T-helper 9 cell (primary cell): ENCODE data around the gene MYLK4.

Source experiments
- DNase-seq: peaks from one replicate; pipeline ENCODE4 v3.0.0-alpha.2; 2020
- total RNA-seq, 2 donors: gene quantifications; one replicate each; lab custom pipeline; 2026; lab: John Stamatoyannopoulos, UW

Gene MYLK4
- 2.9 to 4.2 reads per million in 2 donors for total RNA-seq

GRCh38 chr6:2750832-2751231 is at the start of gene MYLK4:
Gene MYLK4 (minus strand): TSS chr6:2750922. CDS start chr6:2749294, 1,628 bp downstream.
- DNase-seq, result no peak

- no peak for DNase-seq
These were observed 49.3 kb upstream of the MYLK4 start for GRCh38 chr6:2799936-2800527.

GRCh38 chr6:2798586-2799134 is 47.9 kb upstream of the MYLK4 start:
- DNase-seq, result no peak

GRCh38 chr6:2797564-2798031 is 46.9 kb upstream of the MYLK4 start:
- DNase-seq, result no peak

GRCh38 chr6:2796861-2797260 is 46.1 kb upstream of the MYLK4 start:
- DNase-seq, result no peak

GRCh38 chr6:2795956-2796355 is 45.2 kb upstream of the MYLK4 start:
- DNase-seq, result no peak

- DNase-seq, result no peak
These were observed 44.4 kb upstream of the MYLK4 start for GRCh38 chr6:2795162-2795561.

- DNase-seq, result no peak
These were observed 43.5 kb upstream of the MYLK4 start for GRCh38 chr6:2794171-2794730.

GRCh38 chr6:2793534-2794151 is 42.9 kb upstream of the MYLK4 start:
- no peak for DNase-seq

- no peak for DNase-seq
These were observed 41.8 kb upstream of the MYLK4 start for GRCh38 chr6:2792330-2793110.

GRCh38 chr6:2791450-2791974 is 40.8 kb upstream of the MYLK4 start:
- DNase-seq, result no peak

GRCh38 chr6:2790588-2791449 is 40.1 kb upstream of the MYLK4 start:
- DNase-seq, result peak; percentile 16

- no peak for DNase-seq
These were observed 35.5 kb upstream of the MYLK4 start for GRCh38 chr6:2786269-2786668.

GRCh38 chr6:2784930-2785329 is 34.2 kb upstream of the MYLK4 start:
- DNase-seq, result no peak

GRCh38 chr6:2784061-2784460 is 33.3 kb upstream of the MYLK4 start:
- no peak for DNase-seq

GRCh38 chr6:2783188-2783963 is 32.7 kb upstream of the MYLK4 start:
- DNase-seq, result no peak

- no peak for DNase-seq
These were observed 32.1 kb upstream of the MYLK4 start for GRCh38 chr6:2782825-2783187.

GRCh38 chr6:2782356-2782708 is 31.6 kb upstream of the MYLK4 start:
- DNase-seq, result no peak

- DNase-seq, result no peak
These were observed 31.1 kb upstream of the MYLK4 start for GRCh38 chr6:2781685-2782355.

- no peak for DNase-seq
These were observed 29.5 kb upstream of the MYLK4 start for GRCh38 chr6:2780102-2780737.
